GM19438 (cell line): ENCODE data around the gene CNR2.
"Not testable (repeated sequence)": the region's sequence is repeated elsewhere in the genome, so short reads cannot be mapped to it uniquely, and the experiment has no call there.

Source experiments
- ATAC-seq: cut with Tn5 transposase; IDR thresholded peaks from one replicate; pipeline ENCODE4 v1.9.1; 2021; ENCODE audit warnings: low read depth; ENCODE audit not compliant: unreplicated experiment

CNR2 gene

GRCh38 chr1:23922321-23922943 lies 9.3 kb upstream of the CNR2 start:
- no peak for ATAC-seq

GRCh38 chr1:23916209-23917131 lies 3.3 kb upstream of the CNR2 start:
- no peak for ATAC-seq

- no peak for ATAC-seq
Measured at GRCh38 chr1:23915466-23915865, 2.3 kb upstream of the CNR2 start.

GRCh38 chr1:23914921-23915320 lies 1.8 kb upstream of the CNR2 start:
- no peak for ATAC-seq

GRCh38 chr1:23911921-23912320 lies 1.2 kb downstream of the CNR2 start:
- no peak for ATAC-seq

GRCh38 chr1:23910553-23911246 lies 2.5 kb downstream of the CNR2 start:
- no peak for ATAC-seq

GRCh38 chr1:23910144-23910543 lies 3.0 kb downstream of the CNR2 start:
- no peak for ATAC-seq

- no peak for ATAC-seq
Measured at GRCh38 chr1:23909412-23909811, 3.8 kb downstream of the CNR2 start.

- ATAC-seq, result peak; percentile 33
Measured at GRCh38 chr1:23908453-23909341, 4.5 kb downstream of the CNR2 start.

- no peak for ATAC-seq
Measured at GRCh38 chr1:23906731-23907130, 6.4 kb downstream of the CNR2 start.

- no peak for ATAC-seq
Measured at GRCh38 chr1:23905461-23906025, 7.6 kb downstream of the CNR2 start.

- peak; percentile 36 for ATAC-seq
Measured at GRCh38 chr1:23904748-23905357, 8.3 kb downstream of the CNR2 start.

- ATAC-seq, result no peak
Measured at GRCh38 chr1:23903754-23904153, 9.4 kb downstream of the CNR2 start.

GRCh38 chr1:23902321-23903278 lies 10.6 kb downstream of the CNR2 start:
- no peak for ATAC-seq

GRCh38 chr1:23900017-23900416 lies 13.1 kb downstream of the CNR2 start:
- ATAC-seq, result not testable (repeated sequence)

GRCh38 chr1:23899070-23899469 lies 14.1 kb downstream of the CNR2 start:
- no peak for ATAC-seq

GRCh38 chr1:23897083-23897482 lies 16.1 kb downstream of the CNR2 start:
- ATAC-seq, result no peak

- ATAC-seq, result no peak
Measured at GRCh38 chr1:23896491-23896890, 16.7 kb downstream of the CNR2 start.
